Measurements from ENCODE around the gene LDLRAD4.
"Not testable (repeated sequence)": the region's sequence is repeated elsewhere in the genome, so short reads cannot be mapped to it uniquely, and the experiment has no call there.

LDLRAD4 gene

DNA sequence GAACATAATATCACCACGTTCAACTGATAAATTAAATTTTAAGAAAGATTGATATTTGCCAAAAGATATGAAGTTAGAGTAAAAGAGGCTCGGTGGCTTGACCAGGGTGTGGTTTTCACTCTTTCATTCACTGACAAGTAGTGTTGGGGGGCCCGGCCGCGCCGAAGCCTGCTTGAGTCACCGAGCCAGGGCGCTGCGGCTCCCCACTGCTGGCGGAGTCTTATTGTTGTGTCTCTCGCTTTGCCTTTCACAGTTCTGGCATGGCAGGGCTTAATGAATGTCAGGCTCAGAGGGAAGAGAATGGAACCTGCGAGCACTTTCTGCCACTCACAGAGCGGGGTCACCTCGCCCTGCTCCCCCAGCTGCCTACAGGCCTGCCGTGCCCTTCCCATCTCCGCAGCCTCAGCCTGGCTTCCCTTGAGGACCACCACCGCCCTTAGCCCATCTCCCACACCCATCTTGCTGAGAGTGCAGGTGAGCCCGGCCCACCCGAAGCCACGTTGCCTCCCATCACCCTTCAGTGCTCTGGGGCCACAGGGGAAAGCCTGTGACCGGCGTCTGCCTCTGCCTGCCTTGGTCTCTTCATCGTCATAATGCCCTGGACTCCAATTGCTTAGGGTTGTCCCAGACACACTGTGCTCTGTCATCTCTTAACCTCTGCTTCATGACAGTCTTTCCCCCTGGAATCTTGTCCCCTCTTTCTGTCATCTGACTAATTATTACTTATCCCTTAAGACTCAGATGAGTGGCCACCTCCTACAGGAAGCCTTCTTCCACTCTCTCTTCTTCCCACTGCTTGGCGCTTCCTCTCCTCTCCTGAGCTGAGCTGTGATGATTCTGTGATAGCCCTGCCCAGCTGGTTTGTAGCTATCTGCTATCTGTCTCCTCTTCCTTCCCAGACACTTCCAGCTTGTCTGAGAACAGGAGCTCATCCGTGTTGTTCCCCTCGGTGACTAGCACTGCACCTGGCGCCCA, 365.3 kb downstream of the LDLRAD4 start:
- no peak for DNase-seq

DNA sequence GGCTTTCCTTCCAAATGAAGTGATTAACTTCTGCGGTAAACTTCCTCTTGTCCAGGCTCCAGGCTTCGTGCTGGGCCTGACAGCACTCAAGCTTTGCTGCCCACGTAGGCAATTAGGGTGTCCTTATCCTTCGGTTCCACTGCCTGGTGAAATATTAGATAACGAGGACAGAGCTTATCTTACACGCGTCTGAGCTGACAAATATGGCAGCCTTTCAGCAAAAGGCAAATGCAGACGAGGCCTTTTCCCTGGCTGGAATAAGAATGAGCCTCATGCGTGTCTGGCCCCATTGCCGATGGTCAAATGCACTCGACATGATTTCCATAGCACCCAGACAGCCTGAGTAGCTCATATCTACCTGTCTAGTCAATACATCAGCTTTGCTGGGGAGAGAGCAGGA, 366.3 kb downstream of the LDLRAD4 start:
- no peak for DNase-seq

DNA sequence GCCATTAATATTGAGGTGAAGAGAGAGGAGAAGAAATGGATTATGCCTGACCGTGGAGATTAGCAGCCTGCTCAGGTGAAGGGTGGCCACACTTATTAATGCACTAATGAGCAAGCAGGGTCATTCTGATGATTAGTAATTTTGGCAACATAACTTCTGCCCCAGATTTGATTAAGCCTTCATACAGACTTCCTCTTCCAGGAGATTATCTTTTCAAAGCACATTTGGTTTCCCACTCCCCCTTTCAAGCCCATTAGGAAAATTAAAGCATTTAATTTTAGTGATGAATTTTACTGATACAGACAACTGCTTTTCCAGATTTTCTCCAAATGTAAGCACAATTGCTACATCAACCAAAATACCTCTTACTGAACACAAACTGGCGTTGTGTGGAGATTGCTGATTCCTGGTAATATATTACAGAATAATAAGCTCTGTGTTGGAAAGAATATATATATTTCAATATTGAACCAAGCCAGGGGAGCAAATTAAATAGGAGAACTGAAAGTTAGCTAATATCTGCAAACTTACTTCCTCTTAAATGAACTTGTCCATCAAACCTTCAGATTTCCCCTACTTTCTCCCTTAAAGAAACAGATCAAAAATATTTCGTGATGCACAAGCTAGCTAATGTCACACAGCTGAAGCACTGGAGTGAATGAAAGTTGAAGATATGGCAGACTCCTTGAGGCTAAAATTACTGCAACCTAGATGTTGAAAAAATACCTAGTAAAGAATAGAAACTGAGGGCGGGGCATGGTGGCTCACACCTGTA, 367.0 kb downstream of the LDLRAD4 start:
- DNase-seq = no peak

DNA sequence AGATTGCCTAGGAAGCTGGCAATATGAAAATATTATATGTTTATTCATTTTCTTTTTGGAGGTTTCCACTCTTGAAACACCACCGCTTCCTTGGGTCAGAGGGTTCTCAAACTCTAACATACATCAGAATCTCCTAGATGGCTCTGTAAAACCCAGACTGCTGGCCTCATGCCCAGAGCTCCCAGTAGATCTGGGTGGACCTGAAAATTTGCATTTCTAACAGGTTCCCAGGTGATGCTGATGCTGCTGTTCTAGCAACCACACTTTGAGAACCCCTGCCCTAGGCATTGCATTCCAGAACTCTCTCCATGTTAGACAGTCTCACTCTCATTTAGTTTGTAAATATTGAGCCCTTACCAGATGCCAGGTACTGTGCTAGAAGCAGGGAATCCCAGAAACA, 368.4 kb downstream of the LDLRAD4 start:
- no peak for DNase-seq

DNA sequence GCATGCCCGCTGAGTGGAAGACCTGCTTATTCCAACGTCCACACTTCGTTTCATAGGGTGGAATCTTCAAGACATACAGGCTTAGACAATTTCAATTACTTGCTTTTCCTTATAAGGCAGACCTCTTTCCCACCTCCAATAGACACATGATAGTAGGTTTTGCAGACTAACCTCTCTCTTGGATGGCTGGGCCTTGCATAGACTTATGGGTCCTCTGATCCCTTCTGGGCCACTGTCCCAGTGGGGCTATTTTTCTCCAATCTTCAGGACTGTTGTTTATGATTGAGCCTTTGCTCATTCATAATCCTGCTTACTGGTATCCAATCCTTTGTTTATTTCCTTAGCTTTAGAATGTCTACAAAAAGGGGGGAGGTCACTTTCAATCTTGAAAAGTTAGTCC, 368.9 kb downstream of the LDLRAD4 start:
- no peak for DNase-seq

DNA sequence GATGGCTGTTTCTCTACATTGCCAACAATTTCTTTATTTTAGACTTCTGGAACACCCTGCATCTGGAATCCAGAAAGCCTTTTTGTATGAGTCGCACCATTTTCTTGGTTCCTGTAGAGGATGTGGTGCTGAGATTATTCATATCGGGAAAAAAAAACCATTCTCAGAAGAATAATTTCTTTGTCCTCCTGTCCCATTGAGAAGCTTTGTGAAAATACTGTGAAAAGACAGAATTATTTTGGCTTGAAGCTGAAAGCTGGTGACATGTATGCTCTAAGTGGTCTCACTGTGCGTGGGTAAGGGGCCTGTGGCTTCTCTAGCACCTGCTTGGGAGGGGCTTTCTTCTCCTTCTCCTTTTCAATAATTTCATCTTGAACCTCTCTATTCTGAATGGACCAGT, 369.4 kb downstream of the LDLRAD4 start:
- no peak for DNase-seq

DNA sequence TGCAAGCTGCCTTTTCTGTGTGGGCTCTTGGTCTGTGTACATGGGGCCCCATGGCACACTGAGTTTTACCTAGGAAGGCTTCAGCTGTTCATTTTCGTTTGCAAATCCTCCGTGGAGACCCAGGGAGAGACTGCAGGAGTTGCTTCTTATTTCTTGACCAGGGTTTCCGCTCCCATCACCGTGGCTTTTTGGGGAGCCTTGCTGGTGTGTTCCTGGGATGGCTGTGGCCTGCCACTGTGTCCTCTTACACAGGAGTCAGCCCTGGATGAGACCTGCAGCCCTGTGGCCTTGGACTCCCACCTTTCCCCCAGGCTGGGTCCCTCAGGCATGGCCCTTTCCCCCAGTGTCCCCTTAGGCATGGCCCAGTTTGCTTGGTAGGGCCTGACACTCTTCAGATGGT, 370.8 kb downstream of the LDLRAD4 start:
- DNase-seq = no peak

DNA sequence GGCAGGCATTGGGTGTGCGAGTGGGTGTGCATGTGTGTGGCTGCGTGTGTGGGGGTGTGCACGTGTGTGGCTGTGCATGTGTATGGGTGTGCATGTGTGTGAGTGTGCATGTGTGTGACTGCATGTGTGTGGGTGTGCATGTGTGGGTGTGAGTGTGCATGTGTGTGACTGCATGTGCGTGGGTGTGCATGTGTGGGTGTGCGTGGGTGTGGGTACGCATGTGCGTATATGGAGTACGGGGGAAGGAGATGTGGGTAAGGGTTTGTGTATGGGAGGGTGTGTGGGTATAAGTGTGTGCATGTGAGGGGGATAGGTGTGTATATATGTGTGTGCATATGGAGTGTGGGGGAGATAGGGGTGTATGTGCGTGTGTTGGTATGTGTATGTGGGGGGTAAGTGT, 371.4 kb downstream of the LDLRAD4 start:
- DNase-seq = no peak

DNA sequence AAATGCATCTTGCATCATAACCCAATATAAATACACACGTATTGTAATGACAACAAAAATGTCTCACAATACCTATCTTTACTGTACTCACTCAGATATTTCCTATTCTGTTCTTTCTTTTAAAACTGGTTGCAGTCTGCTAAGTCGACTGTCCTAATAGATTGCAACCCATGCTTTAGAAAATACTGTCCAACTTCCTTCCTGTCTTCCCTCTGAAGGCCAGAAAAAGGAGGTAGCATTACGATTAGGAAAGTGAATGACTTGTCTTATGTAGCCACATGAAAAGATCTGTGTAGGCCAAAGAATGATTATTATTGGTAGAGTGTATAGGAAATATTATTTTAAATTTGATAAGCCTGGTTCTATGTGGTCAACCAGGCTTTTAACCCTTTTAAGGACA, 373.7 kb downstream of the LDLRAD4 start:
- no peak for DNase-seq

DNA sequence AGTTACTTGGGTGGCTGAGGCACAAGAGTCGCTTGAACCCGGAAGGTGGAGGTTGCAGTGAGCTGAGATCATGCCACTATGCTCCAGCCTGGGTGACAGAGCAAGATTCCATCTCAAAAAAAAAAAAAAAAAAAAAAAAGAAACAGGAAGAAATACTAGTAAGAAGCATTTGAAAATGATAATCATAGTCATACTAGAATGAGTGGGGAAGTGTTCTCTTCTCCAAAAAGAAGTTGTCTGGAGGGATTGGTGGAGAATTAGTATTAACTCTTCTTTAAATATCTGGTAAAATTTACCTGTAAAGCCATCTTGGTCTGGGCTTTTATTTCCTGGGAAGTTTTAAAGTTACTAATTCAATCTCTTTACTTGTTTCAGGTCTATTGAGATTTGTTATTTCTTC, 376.0 kb downstream of the LDLRAD4 start:
- no peak for DNase-seq

DNA sequence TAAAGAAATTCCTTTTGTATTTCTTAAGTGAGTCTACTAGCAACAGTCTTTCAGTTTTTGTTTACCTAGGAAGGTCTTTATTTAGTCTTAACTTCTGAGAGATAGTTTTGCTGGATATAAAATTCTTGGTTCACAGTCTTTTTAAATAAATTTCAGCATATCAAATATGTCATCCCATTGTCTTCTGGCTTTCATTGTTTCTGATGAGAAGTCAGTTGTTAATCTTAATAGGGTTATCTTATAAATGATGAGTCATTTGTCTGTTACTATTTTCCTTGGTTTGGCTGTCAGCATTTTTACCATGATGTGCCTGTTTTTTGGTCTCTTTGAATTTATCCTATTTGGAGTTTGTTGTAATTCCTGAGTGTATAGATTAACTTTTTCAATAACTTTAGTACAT, 378.5 kb downstream of the LDLRAD4 start:
- DNase-seq = no peak

DNA sequence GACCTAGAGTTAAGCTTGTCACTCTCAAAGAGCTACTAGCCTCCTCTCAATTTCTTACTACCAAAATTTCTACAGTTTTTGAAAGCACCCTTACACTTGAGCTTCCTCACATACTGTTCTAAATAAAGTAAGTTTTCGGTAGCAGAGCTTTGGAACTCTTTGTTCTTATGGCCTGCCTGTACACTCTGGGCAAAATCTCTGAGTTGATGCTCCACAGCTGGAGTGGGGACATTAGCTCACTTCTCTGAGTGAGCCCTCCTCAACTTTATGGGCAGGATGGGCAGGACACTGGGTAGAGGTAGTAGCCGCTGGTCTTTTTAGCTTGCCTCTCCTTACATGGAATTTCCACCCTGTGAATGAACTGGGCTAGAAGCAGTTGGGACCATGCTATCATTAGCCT, 380.0 kb downstream of the LDLRAD4 start:
- no peak for DNase-seq

DNA sequence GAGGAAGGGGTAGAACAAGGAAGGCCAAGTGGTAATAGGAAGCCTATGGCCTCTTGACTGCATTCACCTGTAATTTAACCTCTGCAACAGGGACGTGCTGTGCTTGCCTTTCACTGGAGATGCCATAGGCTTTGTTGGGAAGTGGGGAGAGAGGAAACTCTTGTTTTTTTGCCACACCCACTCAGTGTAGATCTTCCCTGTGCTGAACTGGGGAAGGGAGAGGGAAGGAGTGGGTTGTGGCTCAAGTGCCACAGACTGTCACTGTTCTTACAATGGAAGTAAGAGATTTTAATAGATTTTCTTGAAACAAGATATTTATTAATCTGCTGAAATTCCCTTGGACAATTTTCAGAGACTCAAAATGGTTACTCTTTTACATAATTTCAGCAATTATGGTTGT, 380.5 kb downstream of the LDLRAD4 start:
- DNase-seq = no peak

DNA sequence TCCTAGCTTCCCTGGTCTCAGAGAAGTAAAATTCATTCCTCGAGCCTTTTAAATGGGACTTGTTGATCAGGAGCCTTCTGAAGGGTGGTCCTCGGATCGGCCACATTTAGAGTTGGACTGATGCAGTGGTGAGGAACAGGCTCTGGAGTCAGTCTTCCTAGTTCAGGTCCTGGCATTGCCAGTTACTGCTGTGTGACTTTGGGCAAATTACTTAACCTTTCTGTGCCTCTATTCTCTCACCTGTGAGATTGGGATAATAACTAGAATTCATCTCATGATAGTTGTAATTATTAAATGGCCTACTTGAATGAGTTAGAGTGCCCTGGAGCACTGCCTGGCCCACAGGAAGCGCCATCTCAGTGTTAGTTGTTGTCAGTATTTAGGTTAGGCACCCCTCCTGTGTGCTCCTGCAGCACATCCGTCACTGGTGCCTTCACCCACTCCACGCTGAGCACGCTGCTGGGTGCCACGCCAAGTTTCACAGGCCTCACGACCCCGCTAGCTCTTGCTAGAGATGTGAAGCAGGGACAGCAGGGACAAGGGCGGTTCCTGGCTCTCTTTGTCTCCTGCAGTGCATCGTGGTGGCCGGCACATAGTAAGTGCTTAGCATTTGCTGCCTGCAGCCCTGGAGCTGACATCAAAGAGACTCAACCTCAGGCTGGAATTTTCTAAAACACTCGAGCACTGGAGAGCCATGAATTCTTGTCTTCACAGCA, 384.9 kb downstream of the LDLRAD4 start:
- DNase-seq = no peak

DNA sequence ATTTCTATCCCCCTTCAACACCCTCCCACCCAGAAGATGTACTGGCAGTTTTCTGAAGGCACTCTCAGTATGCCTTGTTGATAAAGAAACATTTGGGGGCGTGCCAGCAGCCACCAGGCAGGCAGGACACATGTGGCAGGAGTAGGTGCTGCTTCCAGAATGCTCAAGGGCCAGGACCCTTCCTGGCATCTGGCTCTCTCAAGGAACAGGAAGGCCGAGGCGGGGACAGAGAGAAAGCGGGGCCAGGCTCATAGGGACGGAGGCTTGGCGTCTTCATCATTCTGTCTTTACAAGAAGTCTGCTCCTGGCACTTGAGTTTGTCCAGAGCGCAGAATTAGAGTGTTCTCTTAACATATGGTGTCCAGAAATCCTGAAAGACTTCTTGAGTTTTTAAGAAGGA, 386.2 kb downstream of the LDLRAD4 start:
- no peak for DNase-seq

DNA sequence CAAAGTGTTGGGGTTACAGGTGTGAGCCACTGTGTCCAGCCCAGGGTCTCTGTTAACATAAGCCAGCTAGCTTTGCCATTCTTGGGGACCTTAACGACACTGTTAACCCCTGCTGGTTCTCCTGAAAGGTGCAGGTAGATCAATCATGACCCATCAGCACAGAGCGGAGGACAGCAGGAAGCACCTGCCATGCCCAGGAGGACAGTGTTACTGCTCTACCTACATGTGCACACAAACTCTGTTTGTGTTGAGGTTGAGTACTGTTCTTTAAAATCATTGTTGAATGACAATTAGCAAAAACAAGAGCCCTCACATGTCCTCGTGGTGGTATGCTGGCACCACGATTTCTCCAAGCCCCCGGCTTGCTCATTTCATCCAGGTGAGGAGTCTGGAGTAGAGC, 386.9 kb downstream of the LDLRAD4 start:
- no peak for DNase-seq

DNA sequence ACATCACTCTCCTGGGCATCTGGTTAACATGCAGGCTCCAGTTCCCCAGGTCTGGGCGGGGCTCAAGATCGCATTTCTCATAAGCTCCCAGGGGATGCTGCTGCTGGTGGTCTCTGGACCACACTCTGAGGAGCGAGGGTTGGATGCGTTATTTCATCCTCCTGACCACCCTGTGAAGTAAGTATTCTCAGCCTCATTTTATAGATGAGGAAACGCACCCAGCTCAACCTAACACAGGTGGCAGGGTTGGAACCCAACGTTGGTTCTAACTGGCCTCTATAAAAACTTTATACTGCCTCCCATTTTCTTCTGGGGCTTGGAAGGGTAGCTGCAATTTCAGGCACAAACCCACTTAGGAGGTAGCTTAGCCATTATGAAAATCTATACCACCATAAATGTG, 387.3 kb downstream of the LDLRAD4 start:
- DNase-seq = no peak

DNA sequence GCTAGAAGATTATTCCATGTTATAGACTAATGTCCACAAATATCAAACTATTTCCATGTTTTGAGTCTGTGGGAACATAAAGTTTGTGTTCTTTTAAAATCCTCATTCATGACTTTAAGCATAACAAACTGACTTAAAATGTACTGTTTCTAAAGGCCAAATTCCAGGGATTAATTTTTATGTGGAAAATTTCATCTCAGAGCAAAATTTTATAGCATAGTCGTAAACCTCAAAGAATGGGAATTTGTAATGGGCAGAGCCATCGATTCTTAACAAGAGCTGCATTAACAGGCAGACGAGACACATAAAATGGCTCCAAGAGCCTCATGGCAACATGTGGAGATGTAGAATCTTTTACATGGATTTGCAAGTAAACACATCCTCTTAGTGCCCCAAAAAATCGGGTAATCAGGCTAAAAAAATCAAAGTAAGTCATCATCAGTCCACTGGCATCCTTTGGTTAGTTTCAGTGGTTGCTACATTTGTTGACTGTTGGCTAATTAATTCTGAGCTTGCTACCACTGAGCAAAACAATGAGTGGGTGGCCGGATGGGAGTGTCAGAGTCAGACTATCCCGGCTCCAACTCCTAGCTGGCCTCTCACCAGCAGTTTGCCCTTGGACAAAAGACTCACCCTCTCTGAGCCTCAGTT, 388.2 kb downstream of the LDLRAD4 start:
- DNase-seq = no peak

DNA sequence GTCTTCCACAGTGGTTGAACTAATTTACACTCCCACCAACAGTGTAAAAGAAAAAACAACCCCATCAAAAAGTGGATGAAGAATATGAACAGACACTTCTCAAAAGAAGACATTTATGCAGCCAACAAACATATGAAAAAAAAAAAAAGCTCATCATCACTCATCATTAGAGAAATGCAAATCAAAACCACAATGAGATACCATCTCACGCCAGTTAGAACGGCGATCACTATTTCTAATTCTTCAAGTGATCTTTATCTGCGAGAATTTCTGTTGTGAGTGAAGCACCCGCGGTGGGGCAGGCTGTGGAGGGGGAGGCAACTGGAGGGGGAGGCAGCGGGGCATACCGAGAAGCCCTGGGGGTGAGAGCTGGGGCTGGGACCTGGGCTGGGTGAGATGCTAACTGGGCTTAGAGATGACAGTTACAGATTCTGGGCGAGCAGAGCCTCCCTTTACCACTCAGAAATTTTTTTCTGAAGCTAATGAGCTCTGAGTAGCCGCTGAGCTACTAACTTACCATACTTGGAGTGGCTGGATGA, 389.5 kb downstream of the LDLRAD4 start:
- DNase-seq = not testable (repeated sequence)

DNA sequence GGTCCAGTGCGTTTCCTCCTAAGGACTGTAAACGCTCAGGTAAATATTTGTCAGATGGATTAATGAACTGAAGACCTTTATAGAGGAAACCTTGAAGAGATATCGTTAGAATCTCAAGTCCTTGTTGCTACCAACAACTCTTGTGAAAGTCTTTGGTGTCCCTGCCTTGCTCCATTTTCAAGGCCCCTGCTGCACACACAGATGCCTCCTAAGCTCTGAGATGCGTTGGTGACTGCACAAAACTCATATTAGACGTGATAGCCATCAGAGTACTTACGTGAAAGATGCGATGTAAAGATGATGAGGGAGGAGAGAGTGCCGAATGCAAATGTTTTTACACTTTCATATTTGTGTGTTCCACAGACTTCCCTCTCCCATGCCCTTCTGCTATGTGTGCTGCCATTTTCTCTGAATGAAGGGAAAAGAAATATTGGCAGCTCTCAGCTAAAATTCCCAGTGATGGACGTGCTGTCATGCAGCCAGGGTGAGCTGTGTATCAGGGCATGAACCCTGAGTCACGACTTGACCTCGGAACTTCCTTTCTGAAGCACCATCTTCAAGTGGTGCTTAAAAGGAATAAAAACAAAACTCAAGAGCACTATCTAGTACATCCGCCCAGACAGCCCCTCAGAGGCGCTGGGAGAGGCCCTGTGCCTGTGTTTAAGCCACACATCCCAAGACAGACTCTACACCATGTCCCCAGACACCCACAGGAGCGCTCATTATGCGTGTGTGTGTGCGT, 390.4 kb downstream of the LDLRAD4 start:
- no peak for DNase-seq

DNA sequence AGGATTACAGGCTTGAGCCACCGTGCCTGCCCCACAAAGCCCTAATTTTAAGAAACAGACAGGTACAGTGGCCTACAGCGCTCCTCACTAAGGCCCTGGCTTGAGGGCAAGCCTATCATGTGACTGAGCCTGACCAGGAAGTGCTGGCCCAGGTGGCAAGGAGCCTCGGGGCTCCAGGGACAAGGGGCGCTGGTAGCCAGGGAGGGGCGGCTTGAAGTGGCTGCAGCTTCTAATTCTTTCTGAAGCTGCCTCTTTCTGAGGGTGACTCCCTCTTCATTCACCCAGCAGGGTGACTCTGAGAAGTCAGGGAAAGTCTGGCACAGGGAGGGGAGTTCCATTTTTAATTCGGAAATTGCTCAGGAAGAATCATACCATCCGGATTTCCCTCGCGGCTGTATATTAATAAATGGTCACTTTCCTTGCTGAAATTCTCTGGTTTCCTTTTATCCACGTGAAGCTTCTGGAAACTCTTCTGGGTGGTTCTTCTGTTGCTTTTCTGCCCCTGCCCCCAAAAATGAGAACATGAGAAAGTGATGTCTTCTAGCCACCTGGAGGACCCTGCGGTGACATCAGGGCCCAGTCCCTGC, 392.1 kb downstream of the LDLRAD4 start:
- DNase-seq = no peak

Data from left hindlimb (tissue), 1 donor.